ENCODE results near the gene CA5A.
A peak's percentile ranks its signal among the peaks of the same experiment; 100 is the strongest.

DNA sequence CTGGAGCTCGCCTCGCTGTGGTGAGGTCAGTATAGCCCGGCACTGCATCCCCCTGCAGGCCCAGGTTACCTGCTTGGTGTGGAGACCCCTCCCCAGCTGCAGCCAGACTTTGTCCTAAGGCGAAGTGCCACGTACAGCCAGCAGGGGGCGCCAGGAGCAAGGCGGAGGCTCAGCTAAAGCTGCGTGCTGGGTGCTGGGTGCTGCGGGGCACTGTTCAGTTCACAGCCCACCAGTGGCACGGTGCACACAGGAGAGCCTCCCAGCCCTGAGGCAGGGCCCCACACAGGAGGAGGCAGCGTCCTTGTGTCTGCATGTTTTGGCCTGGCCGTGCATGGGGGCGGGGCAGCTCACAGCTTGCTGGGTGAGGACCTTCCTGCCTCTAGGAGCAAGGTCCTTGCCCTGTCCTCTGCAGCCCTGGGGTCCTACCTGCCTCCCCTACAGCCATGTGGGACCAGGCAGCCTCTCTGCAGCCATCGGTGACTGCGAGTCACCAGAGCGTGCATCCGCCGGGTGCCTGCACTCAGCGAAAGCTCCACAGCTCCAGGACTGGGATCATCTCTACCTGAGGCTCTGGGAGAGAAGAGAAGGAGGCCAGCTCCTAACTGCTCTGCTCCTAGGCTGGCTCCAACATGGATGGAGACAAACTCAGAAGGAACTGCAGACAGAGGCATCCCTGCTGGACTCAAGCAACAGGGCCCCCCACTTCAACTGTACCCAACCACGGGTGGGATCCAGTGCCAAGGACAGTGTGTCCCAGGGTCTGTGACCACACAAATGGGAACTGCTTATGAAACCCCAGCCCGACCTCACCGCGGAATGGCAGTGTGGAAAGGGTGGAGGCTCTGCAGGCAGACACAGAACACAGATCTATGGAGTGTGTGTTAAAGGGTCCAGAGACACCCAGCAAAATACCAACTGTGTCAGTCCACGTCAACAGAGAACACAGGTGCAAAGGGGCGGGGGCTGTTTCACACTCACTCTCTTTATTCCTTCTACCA lies 86.0 kb downstream of the CA5A start:
- TF ChIP-seq, protein P1, sequence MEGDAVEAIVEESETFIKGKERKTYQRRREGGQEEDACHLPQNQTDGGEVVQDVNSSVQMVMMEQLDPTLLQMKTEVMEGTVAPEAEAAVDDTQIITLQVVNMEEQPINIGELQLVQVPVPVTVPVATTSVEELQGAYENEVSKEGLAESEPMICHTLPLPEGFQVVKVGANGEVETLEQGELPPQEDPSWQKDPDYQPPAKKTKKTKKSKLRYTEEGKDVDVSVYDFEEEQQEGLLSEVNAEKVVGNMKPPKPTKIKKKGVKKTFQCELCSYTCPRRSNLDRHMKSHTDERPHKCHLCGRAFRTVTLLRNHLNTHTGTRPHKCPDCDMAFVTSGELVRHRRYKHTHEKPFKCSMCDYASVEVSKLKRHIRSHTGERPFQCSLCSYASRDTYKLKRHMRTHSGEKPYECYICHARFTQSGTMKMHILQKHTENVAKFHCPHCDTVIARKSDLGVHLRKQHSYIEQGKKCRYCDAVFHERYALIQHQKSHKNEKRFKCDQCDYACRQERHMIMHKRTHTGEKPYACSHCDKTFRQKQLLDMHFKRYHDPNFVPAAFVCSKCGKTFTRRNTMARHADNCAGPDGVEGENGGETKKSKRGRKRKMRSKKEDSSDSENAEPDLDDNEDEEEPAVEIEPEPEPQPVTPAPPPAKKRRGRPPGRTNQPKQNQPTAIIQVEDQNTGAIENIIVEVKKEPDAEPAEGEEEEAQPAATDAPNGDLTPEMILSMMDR (IDR thresholded peaks at IDR 0.05), result peak; percentile 94 to 99 (median 96)
- TF ChIP-seq POLR2A (IDR thresholded peaks at IDR 0.05) (no peak), EP300 (IDR thresholded peaks at IDR 0.05) (no peak), POLR2AphosphoS5 (IDR thresholded peaks at IDR 0.05) (no peak)

All from sigmoid colon (tissue), 4 donors.